ENCODE results near the gene DNAJC16.
"Not testable (repeated sequence)": the region's sequence is repeated elsewhere in the genome, so short reads cannot be mapped to it uniquely, and the experiment has no call there.

DNAJC16 gene

DNA sequence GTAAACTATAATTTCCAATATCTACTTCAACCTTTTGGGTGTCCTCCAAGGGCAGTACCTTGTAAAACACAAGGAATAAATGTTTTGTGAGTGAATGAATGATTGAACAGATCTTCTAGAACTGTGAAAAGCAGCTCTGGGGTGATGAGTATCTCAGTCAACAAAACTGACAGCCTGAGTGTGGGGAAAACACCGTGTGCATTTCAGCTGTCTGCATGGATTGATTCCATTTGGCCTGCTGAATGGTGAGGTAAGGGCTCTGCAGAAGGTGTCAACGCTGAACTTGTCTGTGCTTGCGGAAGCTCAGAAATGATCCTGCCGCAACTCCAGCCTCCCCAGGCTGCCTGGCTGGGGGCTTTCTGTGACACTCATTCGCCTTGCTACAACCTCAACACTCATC lies 65.6 kb downstream of the DNAJC16 start:
- no peak for DNase-seq

DNA sequence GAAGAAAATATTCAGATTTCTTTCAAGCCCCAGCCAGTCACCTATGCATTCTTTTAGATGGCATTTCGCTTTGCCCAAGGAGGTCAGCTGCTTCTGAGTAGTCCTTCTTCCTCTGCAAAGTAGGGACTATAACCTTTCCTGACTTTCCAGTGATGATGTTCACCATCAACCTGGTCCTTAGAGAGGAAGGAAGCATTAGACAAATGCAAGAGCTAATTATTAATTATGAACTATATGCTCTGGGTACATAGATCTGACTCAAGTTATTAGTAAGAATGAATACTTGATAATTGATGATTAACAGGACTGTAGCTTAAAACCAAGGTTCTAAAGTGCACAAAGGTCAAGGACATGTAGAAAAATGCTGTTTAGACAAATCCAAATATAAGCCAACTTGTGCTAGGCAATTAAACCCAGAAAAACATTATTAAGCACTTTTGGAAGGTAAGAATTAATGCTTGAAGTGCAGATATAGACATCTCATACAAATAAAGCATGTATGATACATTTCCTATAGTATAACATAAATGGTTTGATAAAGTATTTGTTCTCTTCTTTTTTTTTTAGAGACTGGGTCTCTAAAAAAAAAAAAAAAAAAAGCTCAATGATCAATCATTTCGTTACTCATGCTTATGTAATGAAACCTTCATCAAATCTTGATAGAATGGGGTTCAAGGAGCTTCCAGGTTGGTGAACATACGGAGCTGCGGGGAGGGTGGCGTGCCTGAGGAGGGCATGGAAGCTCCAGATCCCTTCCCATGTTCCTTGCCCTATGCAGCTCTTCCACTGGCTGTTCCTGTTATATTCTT lies 69.4 kb downstream of the DNAJC16 start:
- no peak for DNase-seq

DNA sequence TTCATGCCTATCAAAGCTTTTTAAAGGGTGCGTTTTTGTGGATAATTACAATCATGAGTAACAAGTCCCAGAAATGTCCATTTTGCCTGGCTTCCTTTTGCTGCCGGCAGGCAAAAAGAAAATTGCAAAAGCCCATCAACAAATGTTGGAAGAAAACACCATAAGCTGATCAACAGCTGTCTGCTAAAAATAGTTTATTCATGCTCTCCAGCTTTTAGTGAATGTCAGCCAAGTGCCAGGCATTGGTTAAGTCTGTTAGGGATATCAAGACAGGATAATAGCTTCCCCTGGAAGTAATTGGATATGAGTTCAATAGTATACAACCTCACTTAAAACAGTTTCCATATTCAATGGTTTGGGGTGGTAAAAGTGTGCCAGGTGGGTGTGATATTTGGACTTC lies 71.8 kb downstream of the DNAJC16 start:
- no peak for DNase-seq

DNA sequence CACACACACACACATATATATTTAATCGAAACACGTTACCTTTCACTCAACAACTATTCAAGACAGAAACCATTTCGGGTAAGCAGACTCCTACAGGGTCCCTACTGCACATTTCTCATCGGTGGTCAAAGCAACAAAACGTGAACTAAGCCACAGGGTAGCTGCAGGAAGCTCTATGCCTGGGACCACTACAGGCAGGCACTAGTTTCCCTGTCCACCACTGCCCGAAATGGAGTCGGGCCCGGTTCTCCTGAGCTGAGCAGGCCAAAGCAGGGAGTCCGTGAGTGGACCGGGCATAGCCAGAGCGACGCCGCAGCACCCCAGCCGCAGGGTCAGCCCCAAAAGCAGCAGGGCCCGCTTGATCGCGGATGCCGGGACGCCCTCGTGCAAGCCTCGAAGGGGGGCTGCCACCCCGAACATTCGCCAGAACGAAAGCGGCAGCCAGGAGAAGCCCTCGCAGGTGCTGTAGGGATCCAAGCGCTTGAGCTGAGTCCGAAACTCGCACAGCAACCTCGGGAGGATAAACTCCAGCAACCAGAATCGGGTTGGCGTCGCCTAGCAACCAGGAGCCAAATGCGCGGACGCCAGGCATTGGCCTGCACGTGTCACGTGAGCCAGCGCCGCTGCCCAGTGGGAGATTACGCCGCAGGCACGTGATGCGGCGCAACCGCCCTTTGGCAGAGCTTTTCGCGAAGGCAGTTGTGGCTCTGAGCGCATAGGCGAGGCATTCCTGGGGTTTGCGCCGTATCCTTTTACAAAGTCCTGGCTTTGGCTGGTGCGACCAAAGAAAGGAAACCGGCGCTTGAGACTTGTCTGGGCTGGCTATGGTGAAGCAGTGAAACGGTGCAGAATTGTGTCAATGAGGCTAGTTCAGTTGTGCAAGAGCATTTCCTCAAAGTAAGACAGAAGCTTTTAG lies 76.7 kb downstream of the DNAJC16 start:
- no peak for DNase-seq

DNA sequence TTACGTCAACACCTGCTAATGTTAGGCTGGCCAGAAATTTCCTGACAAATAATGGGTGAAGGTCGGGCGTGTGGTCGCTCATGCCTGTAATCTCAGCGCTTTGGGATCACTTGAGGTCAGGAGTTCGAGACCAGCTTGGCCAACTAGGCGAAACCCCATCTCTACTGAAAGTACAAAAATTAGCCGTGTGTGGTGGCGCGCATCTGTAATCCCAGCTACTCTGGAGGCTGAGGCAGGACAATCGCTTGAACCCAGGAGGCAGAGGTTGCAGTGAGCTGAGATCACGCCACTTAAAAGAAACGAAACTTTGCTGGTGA lies 77.3 kb downstream of the DNAJC16 start:
- not testable (repeated sequence) for DNase-seq

DNA sequence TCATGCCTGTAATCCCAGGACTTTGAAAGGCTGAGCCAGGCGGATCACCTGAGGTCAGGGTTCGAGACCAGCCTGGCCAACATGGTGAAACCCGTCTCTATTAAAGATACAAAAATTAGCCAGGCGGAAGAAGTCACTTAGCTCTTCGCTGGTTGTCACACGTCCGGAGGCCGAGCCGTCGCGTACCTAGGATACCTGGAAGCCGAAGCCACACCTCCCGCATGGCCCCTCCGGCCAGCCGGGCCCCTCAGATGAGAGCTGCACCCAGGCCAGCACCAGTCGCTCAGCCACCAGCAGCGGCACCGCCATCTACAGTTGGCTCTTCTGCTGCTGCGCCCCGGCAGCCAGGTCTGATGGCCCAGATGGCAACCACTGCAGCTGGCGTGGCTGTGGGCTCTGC lies 77.8 kb downstream of the DNAJC16 start:
- DNase-seq, result not testable (repeated sequence)

DNA sequence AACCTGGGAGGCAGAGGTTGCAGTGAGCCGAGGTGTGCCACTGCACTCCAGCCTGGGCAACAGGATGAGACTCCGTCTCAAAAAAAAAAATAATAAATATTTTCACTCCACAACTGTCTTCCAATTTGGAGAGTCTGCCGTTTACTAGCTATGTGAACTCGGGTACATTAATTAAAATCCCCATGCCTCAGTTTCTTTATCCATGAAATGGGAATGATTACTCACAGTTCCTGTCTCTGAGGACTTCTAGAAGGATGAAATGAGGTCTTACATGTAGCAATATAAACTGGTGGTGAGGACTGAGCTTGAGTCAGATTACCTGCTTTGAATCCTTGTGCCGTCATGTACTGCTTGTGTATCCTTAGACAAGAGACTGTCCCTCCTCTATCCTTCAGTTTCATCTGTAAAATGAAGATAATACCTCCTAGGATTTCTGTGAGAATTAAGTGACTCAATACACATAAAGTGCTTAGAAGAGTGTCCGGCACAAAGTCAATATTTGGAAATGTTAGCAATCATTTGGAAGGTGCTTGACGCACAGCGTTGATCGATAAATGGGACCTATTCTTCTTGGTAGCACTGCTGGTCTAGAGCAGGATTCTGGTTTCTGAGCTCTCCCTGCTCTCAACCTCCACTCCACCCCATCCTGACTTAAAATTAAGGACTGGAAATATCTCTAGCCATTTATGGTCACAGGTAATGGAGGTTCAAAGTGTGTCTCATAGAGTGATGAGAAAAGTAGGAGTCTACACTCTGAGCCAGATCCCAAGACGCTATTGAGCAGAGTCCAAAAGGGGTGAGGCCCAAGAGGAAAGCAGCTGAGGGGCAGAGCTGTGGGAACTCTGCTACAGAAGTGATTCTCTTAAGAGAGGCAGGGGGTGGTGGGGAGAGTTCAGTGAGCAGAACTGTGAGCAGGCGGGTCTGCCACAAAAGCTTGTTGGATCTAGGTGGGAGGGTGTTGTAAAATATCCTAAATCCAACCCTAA lies 79.0 kb downstream of the DNAJC16 start:
- DNase-seq, result no peak

DNA sequence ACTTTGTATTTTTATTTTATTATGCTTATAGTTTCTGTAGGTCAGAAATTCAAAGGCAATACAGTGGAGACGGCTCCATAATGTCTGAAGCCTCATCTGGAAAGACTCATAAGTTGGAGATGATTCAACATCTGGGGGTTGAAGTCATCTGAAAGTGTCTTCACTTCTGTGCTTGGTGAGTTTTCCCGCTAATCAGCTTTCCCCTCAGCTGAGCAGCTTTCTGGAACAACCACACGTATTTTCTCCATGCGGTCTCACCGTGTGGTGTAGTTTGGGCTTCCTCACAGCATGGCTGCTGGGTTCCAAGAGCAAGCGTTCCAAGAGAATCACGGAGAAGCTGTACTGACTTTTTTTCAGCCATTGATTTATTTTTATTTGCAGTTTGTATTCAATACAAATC lies 83.0 kb downstream of the DNAJC16 start:
- no peak for DNase-seq

DNA sequence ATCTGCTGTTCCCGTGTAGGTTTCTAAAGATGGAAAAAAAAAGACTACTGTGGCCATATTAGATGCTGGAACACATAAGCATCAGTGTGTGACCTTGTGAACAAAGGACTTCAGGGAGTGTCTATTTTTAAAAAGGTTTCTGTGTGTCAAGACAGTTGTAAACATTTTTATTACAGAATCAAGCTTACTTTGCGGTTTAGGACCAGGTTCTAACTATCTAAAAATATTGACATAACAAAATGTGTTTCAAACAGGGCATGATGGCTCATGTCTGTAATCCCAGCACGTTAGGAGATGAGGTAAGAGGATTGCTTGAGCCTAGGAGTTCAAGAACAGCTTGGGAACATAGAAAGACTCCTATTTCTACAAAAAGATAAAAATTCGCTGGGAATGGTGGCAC lies 83.5 kb downstream of the DNAJC16 start:
- DNase-seq, result no peak

DNA sequence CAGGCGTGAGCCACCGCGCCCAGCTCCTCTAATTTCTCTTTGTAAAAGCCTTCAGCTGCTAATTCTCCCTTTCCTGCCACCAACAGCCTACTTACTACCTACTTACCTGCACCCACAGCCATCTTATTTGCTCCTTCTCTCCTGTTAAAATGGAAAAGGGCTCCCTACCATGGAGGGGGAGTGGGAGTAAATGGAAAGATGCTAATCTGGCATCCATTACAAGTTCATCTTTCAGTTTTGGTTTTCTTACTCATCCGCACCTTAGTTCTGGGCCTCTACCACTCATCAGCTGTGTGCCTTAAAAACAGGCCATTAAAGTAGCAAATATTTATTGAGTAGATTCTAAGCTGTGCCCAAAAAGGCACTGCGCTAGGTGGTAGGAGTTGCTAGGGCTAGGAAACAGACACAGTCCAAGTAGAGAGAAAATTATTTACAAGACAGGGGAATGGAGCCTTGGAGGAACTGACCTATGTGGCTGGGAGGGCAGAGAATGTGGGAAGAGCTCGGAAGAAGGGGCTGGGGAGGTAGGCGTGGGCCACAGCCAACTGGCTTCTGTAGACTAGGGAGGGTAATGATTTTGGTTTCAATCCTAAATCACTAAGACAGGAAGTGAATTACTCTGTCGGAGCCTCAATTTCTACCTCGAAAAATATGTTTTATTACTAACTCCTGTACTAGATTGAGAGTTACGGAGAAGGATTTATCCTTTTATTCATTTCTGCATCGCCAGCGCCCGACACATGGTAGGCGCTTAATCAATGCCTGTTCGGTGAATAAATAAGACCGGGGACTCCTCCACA lies 89.9 kb downstream of the DNAJC16 start:
- DNase-seq, result no peak

DNA sequence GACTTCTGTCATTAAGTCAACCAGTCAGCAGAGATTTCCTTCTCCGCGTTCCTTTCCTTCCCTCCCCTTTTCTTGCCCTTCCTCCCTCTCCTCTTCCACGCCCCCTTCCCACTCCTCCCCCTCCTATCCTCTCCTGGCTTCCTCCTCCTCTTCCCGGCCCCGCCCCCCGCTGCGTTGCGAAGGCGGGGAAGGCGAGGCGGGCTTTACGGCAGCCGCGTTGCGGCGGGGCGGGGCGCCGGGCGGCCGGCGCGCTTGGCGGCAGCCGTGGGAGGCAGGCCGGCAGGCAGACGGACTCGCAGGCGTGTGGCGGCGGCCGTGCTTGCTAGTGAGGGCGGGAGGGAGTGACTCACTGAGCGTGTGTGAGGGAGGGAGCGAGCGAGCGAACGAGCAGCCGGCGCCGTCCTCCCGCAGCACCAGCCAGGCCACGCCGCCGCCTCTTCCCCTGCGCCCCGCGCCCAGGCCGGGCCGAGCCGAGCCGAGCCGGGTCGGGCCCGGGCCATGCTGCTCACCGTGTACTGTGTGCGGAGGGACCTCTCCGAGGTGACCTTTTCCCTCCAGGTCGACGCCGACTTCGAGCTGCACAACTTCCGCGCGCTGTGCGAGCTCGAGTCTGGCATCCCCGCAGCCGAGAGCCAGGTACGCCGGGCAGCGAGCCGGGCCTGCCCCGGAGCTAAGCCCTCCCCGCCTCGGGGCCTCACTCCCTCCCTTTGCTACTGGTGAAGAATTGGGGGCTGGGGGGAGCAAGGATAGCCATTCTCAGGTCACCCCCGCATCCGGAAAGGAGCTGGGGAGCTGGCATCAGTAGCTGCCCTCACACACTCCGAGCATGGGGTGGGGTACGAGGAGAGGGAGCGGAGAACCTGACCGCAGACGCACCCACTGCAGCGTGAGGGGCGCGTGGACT lies 90.8 kb downstream of the DNAJC16 start, which contains the start of gene DDI2:
Gene DDI2, plus strand, starts transcription at position 286 of the 904 bp plus-strand sequence. Its CDS starts 213 bp downstream, at position 499.
- DNase-seq, result peak; percentile 61

DNA sequence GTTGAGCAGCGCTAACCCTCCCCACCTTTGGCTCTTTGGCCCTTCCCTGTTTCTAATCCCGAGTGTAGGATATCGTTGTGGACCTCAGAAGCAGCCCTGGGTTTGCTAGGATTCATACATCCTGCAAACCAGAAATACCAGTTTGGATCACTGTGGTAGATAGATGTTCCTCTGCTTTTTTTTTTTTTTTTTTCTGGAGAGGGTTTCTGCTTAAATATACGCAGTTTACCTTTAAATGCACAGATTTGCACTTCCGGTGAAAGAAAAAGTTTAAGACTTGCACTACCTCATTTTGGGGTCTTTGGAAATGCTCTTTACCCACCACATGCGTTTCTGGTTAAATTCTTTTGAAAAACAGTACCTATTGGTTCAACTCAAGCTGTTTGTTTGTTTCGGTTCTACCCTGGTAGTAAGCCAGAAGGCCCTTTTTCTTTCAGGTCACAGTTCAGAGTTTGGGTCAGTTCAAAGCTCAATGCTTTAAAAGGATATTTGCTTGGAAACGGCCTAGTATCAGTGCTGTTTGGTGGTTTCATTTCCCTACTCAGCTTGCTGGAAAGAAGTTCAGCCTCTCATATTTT lies 91.5 kb downstream of the DNAJC16 start:
- DNase-seq, result no peak

DNA sequence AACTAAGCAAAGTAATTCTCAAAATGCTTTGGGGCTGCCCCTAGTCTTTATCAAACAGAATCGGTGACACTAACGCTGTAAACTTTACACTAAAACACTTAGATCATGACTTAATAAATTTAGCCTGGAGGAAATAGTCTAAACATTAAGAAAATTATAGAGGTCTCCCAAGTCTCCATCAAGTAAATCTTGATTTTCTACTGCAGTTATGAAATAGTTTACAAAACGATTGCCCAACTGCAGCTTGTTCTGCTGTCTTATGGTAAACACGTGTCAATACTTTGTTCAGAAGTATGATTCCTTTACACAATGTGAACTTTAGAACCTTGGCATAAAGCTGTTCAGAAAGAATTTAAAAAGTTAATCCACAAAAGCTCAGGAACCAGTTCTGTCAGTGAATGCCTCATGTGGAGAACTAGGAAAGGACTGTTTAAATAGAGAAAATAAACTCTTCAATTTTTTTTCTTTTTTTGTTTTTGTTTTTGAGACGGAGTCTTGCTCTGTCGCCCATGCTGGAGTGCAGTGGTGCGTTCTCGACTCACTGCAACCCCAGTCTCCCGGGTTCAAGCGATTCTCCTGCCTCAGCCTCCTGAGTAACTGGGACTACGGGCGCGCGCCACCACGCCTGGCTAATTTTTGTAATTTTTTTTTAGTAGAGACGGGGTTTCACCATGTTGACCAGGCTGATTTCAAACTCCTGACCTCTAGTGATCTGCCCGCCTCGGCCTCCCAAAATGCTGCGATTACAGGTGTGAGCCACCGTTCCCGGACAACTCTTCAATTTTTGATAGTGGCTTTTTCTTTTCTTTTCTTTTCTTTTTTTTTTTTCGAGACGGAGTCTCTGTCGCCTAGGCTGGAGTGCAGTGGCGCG lies 92.2 kb downstream of the DNAJC16 start:
- no peak for DNase-seq

DNA sequence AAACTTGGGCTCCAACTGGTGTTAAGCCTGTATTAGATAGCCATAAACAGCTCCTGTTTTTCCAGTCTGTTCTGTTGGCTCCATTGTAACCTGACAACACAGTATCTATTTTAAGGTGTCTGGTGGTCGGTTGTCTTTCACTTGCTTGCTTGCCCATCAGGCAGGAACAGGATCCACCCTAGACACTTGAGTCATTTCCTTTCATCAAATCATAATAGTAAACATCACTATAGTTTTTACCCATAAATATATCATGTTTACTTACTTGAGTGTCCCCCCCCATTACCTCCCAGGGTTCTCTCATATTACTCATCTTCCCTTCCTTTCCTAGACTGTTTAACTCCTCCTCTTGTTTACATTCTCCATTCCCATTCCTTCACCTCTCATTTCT lies 93.5 kb downstream of the DNAJC16 start:
- DNase-seq, result no peak

DNA sequence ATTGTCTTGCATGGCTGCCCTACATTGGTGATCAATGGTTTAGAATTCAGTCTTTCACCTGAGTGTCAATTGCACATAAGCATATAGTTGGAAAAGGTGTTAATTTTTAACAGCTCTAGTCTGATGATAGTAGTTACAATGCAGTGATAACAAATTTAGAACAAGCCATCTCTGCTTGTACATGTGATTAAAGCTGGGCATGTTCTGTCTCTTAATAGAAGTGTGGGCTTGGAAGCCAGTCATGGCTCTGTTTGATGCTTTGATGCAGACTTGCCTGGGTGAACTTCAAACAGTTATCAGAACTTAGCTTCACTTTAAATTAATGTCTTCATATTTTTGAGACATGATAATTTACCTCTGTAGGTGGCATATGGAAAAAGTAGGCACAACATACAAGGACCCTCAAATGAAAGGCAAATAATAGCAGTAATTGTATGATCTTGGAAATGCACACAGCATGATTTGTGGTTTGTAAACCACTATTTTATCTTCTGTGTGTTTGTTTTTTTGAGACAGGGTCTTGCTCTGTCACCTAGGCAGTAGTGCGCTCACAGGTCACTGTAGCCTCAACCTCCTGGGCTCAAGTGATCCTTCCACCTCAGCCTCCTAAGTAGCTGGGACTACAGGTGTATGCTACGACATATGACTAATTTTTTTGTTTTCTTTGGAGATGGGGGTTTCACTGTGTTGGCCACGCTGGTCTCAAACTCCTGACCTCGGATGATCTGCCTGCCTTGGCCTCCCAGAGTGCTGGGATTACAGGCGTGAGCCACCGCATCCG lies 94.4 kb downstream of the DNAJC16 start:
- DNase-seq, result no peak

DNA sequence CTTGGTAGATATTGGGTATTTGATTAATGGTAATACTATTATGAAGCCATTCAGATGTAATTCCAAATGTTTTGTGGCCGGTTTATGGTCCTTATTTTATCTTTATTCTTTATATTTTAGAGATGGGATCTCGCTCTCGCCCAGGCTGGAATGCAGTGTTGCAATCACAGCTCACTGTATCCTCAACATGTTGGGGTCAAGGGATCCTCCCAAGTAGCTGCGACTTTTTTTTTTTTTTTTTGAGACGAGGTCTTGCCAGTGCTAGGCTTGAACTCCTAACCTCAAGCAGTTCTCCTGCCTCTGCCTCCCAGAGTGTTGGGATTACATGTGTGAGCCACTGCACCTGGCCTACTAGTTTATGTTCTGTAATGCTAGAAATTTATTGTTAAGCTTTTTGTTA lies 95.3 kb downstream of the DNAJC16 start:
- DNase-seq, result no peak

DNA sequence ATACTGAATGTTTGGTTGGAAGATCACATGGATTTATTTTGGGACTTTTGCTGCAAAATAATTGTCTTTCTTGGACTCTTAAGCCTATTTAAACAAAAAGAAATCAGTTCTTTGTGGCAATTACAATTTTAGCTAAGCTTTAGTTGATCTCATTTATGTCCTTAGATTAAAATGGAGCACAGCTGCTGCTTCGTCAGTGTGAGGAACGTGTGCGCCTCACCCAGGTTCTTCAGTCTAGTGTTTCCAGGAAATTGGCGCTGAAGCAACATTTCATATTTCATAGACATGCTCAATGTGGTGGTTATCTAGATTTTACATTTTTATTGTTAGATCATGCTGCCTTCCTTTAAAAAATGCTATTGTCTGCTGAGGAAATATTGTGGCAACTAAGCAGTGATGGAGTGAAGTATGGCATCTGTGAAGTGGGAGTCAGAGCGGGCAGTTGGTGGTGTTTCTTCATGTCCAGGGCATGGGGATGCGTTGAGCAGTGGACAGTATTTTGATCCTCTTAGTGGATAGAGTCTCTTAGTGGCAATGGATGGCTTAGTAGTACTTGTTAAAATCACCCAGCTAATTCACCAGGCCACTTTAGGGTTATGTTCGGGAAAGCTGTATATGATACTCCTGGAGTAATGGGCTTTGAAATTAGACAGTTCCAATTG lies 96.2 kb downstream of the DNAJC16 start:
- DNase-seq, result no peak

DNA sequence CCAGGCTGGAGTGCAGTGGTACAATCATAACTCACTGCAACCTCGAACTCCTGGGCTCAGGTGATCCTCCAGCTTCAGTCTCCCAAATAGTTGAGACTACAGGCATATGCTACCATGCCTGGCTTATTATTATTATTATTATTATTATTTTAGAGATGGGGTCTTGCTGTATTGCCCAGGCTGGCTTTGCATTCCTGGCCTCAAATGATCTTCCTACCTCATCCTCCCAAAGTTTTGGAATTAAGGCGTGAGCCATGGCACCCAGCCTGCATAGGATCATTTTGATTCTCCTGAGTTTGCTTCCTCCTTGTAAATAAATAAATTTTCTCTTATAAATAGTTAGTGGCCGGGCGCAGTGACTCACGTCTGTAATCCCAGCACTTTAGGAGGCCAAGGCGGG lies 96.8 kb downstream of the DNAJC16 start:
- DNase-seq, result no peak
